Caco-2 (cell line): ENCODE measurements around the gene SEC61A2. TPM values are rescaled to one million over a fixed set of nuclear protein-coding genes. Genes with fewer than 3 reads are reported as not detected.

Experiments
- Bru-seq: library from RNA; stranded (reverse); fragments of 400-500 nt; gene quantifications from one replicate; lab custom pipeline; 2021; lab: Mats Ljungman, UMichigan
- BruChase-seq, 2 experiments: library from RNA; stranded (reverse); fragments of 400-500 nt; gene quantifications; one replicate each; lab custom pipeline; 2021; lab: Mats Ljungman, UMichigan
- BruUV-seq: library from RNA; stranded (reverse); fragments of 400-500 nt; replicated peaks from 2 replicates; lab custom pipeline; 2021; lab: Mats Ljungman, UMichigan
- CTCF ChIA-PET: fragments of 300-600 bp; sonication (Branson Sonifier 250); formaldehyde crosslinking; loops from one replicate; lab custom pipeline; 2022; ENCODE audit warnings: antibody characterized with exemption; lab: Charles Lee
- POLR2A ChIA-PET: fragments of 300-600 bp; sonication (Branson Sonifier 250); formaldehyde crosslinking; loops from one replicate; lab custom pipeline; 2022; ENCODE audit warnings: antibody characterized with exemption; lab: Charles Lee
- DNase-seq, 2 experiments: peaks; one replicate each; pipeline versions ENCODE4 v3.0.0 to v3.0.0-alpha.2; 2020 to 2022
- H3K27me3 ChIP-seq: replicated peaks from 2 replicates; pipeline ENCODE4 v1.6.0; 2011; ENCODE audit warnings: low read length; ENCODE audit not compliant: control insufficient read depth, insufficient read depth
- H3K36me3 ChIP-seq: 2 replicates; pipeline ENCODE4 v1.5.1; 2011; ENCODE audit warnings: low read length; ENCODE audit not compliant: control insufficient read depth, insufficient read depth
- H3K4me1 ChIP-seq: fragments of 250-450 bp; sonication (Bioruptor Pico); 2 replicates; pipeline ENCODE4 v1.5.1; 2020; ENCODE audit warnings: mild to moderate bottlenecking
- H3K4me3 ChIP-seq: 2 replicates; pipeline ENCODE4 v1.5.1; 2011; ENCODE audit warnings: low read depth, mild to moderate bottlenecking, control low read depth, low read length
- H3K9me3 ChIP-seq: fragments of 250-450 bp; sonication (Bioruptor Pico); 2 replicates; pipeline ENCODE4 v1.5.1; 2020; ENCODE audit warnings: mild to moderate bottlenecking, moderate library complexity
- H3K27ac Mint-ChIP-seq: one replicate; pipeline ENCODE4 v1.8.0; 2022; ENCODE audit warnings: mixed read lengths; ENCODE audit not compliant: unreplicated experiment
- H3K27me3 Mint-ChIP-seq: one replicate; pipeline ENCODE4 v1.8.0; 2022; ENCODE audit warnings: mixed read lengths; ENCODE audit not compliant: insufficient read depth, unreplicated experiment
- H3K36me3 Mint-ChIP-seq: one replicate; pipeline ENCODE4 v1.8.0; 2022; ENCODE audit warnings: mild to moderate bottlenecking, mixed read lengths; ENCODE audit not compliant: insufficient read depth, unreplicated experiment
- H3K4me1 Mint-ChIP-seq: one replicate; pipeline ENCODE4 v1.8.0; 2022; ENCODE audit warnings: low read depth, mixed read lengths; ENCODE audit not compliant: unreplicated experiment
- H3K4me3 Mint-ChIP-seq: one replicate; pipeline ENCODE4 v1.8.0; 2022; ENCODE audit warnings: mild to moderate bottlenecking, moderate library complexity, mixed read lengths; ENCODE audit not compliant: unreplicated experiment
- H3K9me3 Mint-ChIP-seq: one replicate; pipeline ENCODE4 v1.8.0; 2022; ENCODE audit warnings: mixed read lengths; ENCODE audit not compliant: unreplicated experiment
- intact Hi-C: fragments of 100-400 bp; cut with micrococcal nuclease; formaldehyde crosslinking; loops from one replicate; pipeline ENCODE4 v1.10.0; 2022; ENCODE audit not compliant: unreplicated experiment
- long read RNA-seq: library from polyadenylated mRNA; stranded (forward); transcript quantifications from one replicate; pipeline ENCODE4 v2.0.0, GENCODE V29; 2022
- total RNA-seq: library from RNA; stranded (reverse); gene quantifications from 2 replicates; pipeline ENCODE4 v1.2.3, GENCODE V29; 2022
- TF ChIP-seq, protein P1 (sequence below), 2 experiments: fragments of 200-600 bp in 1 of 2; IDR thresholded peaks; 1 replicate in 1 of 2; 2 replicates in 1 of 2; pipeline versions ENCODE4 v1.5.1 to v1.8.0; 2011 to 2022; ENCODE audit warnings: antibody characterized with exemption in 1 of 2, control low read depth in 1 of 2, inconsistent platforms in 1 of 2, low read depth in 1 of 2, low read length in 1 of 2, mild to moderate bottlenecking in 1 of 2, moderate library complexity in 1 of 2; ENCODE audit not compliant: insufficient read depth in 1 of 2, severe bottlenecking in 1 of 2, unreplicated experiment in 1 of 2

SEC61A2 gene
- total RNA-seq (27.5 and 34.1 TPM in 2 replicates), Bru-seq, nascent RNA (percentile 73 among the genes with signal in this experiment), BruChase-seq, experiment 1, labeled RNA remaining after a 2-hour chase (percentile 82 among the genes with signal in this experiment), BruChase-seq, experiment 2, labeled RNA remaining after a 6-hour chase (percentile 74 among the genes with signal in this experiment)
- long read RNA-seq, transcript SEC61A2-201 (12 exons, 1,893 nt) = major isoform, 36 of 62 reads
- long read RNA-seq, partial matches to known transcripts = 11 of 62 reads
- long read RNA-seq, other reads (novel, unspliced or antisense) = 15 of 62 reads

DNA sequence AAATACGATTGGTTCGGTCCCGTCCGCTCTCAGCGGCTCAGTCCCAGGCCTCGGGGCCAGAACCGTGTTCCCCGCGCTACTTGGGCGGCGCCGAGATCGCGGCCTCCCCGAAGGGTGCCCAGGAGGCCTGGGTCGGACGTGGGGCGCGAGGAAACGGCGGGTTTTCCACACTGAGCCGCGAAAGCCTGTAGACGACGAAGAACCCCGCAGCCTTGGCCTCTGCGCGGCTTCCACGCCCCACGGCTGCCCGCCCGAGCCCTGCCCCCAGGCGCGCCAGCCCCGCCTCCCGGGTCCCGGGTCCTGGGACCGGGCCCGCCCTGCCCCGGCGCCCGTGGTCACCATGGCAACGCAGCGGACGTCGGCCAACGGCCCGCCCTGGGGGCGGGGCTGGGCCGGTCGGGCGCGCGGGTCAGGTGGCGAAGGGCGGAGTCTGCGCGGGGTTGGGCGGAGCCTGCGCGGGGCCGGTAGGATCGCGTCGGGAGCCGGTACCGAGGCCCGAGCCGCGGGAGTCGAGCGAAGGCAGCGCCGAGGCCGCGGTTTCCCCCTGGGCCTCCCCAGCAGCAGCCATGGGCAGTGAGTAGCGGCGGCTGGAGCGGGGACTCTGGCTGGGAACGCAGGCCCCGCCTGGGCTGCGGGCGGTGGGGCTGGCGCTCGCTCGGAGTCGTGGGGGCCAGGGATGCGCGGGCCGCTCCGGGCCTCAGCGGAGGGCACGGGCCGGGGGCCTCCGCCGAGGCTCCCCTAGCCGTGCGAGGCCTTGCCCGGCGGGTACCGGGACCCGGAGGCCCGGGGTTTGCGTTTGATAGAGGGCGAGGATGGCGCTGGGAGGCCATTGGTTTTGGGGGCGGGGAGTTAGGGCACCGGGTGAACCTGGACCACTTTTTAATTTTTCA, at the start of gene SEC61A2:
SEC61A2 (plus strand) TSS at position 456 of the 890 bp plus-strand sequence; CDS start at position 567, 111 bp downstream.
- Histone ChIP-seq H3K36me3 (no peaks in the 10 kb centered on the region), H3K9me3 (no peaks in the 10 kb centered on the region), H3K4me3 (peak within 1 kb of the TSS; percentile 98), H3K4me1 (0 out of 2 replicates have a peak, but pooled peaks cover 5% of the 10 kb centered on the region), H3K27me3 (no peaks in the 10 kb centered on the region)
- Mint-ChIP-seq H3K36me3 (peaks cover 22% of the 10 kb centered on the region), H3K27me3 (no peaks in the 10 kb centered on the region), H3K27ac (peak within 1 kb of the TSS; percentile 87), H3K4me3 (peak within 1 kb of the TSS; percentile 79), H3K4me1 (peaks cover 6% of the 10 kb centered on the region), H3K9me3 (no peaks in the 10 kb centered on the region)
- peak; percentile 97 to 100 for DNase-seq
- intact Hi-C loops = loop anchor here (1.0 to 2.0 kb wide), 4 partner anchors 27 to 87 kb away; partner anchors contain the start of genes DHTKD1, NUDT5 and UPF2
- TF ChIP-seq, protein P1, sequence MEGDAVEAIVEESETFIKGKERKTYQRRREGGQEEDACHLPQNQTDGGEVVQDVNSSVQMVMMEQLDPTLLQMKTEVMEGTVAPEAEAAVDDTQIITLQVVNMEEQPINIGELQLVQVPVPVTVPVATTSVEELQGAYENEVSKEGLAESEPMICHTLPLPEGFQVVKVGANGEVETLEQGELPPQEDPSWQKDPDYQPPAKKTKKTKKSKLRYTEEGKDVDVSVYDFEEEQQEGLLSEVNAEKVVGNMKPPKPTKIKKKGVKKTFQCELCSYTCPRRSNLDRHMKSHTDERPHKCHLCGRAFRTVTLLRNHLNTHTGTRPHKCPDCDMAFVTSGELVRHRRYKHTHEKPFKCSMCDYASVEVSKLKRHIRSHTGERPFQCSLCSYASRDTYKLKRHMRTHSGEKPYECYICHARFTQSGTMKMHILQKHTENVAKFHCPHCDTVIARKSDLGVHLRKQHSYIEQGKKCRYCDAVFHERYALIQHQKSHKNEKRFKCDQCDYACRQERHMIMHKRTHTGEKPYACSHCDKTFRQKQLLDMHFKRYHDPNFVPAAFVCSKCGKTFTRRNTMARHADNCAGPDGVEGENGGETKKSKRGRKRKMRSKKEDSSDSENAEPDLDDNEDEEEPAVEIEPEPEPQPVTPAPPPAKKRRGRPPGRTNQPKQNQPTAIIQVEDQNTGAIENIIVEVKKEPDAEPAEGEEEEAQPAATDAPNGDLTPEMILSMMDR (IDR thresholded peaks at IDR 0.05; ENCODE audit: insufficient read depth in 1 of 2, low read depth in 1 of 2, low read length in 1 of 2, severe bottlenecking in 1 of 2, unreplicated experiment in 1 of 2) = no peak
- BruUV-seq = no TSS peak
- CTCF ChIA-PET = interaction anchor here (0.6 to 1.2 kb wide), 8 partner anchors 9 to 314 kb away, joined by 3 to 8 read pairs (median 4); partner anchors contain the start of genes CDC123, NUDT5 and UPF2
- POLR2A ChIA-PET = interaction anchor here (0.6 to 1.0 kb wide), 4 partner anchors 53 to 137 kb away, joined by 3 to 9 read pairs (median 4); partner anchors contain the start of genes CDC123 and NUDT5

DNA sequence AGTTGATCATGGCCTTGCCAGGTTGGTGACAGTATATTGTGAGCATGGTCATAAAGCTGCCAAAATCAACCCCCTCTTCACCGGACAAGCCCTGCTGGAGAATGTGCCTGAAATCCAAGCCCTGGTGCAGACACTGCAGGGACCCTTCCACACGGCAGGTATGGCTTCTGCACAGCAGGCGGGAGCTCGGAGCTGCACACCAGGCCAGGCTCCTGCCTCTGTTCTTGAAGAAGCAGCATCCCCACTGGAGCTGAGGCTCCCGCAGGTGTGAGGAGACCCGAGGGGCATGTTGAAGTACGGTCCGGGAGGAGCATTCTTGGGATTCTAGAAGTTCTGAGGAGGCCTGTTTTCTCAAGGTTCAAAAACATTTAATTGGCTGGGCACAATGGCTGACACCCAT, 48.0 kb upstream of the SEC61A2 start:
- no peak for DNase-seq
- no TSS peak for BruUV-seq
- CTCF ChIA-PET = interaction anchor here (0.7 kb wide), 1 partner anchor 49 kb away, joined by 3 read pairs; no protein-coding TSS in a partner anchor
- Mint-ChIP-seq H3K27ac (no peak overlapping the region), H3K36me3 (peaks cover 47% of the 10 kb centered on the region), H3K4me3 (no peak overlapping the region), H3K27me3 (no peaks in the 10 kb centered on the region), H3K9me3 (no peaks in the 10 kb centered on the region), H3K4me1 (no peaks in the 10 kb centered on the region)
- TF ChIP-seq, protein P1 (IDR thresholded peaks at IDR 0.05; ENCODE audit: insufficient read depth in 1 of 2, low read depth in 1 of 2, low read length in 1 of 2, severe bottlenecking in 1 of 2, unreplicated experiment in 1 of 2) = no peak
- H3K9me3 ChIP-seq = no peaks in the 10 kb centered on the region
- H3K4me1 ChIP-seq = no peaks in the 10 kb centered on the region
- H3K27me3 ChIP-seq = no peaks in the 10 kb centered on the region
- H3K4me3 ChIP-seq = no peak overlapping the region
- peaks cover 1% of the 10 kb centered on the region for H3K36me3 ChIP-seq
- intact Hi-C loops = no loop called here
- POLR2A ChIA-PET = interaction anchor here (0.6 kb wide), 1 partner anchor 129 kb away, joined by 11 read pairs; no protein-coding TSS in a partner anchor
